Measurements from ENCODE around the gene ADAMTS2.

GRCh38 chr5:179135441-179136215, 209.6 kb downstream of the ADAMTS2 start:
- TF ChIP-seq CTCF (conservative IDR thresholded peaks at IDR 0.05 in 1 of 2, IDR thresholded peaks at IDR 0.05 in 1 of 2; ENCODE audit: low read depth in 1 of 2, low read length in 2 of 2) (no peak), EZH2 (IDR thresholded peaks at IDR 0.05; ENCODE audit: low read length, missing control alignments) (no peak)
